NCI-H2029 treated with DMSO at 0.1 percent for 48 hours (cell line): ENCODE data around the gene TRAK2.
A peak's percentile ranks its signal among the peaks of the same experiment; 100 is the strongest.
"Not testable (repeated sequence)": the region's sequence is repeated elsewhere in the genome, so short reads cannot be mapped to it uniquely, and the experiment has no call there.

Experiments
- DNase-seq: peaks from one replicate; lab custom pipeline; 2025; lab: John Stamatoyannopoulos, UW

TRAK2 gene

GRCh38 chr2:201448701-201449100 is 2.6 kb downstream of the TRAK2 start:
- DNase-seq = no peak

DNA sequence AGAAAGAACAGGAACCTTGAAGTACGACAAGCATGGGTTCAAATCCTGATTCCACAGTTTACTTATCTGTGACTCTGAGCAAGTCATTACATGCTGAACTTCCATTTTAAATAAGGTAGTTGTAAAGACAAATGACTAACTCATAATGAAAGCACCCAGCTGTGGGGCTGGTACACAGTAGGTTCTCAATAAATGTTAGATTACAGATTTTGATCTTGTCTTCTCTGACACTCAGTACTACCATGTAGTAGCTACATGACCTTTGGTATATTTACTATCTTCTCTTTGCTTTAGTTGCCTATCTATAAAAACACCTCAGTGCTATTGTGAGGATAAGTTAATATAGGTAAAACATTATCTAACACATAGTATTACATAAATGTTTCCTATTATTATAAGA is 3.2 kb downstream of the TRAK2 start:
- no peak for DNase-seq

DNA sequence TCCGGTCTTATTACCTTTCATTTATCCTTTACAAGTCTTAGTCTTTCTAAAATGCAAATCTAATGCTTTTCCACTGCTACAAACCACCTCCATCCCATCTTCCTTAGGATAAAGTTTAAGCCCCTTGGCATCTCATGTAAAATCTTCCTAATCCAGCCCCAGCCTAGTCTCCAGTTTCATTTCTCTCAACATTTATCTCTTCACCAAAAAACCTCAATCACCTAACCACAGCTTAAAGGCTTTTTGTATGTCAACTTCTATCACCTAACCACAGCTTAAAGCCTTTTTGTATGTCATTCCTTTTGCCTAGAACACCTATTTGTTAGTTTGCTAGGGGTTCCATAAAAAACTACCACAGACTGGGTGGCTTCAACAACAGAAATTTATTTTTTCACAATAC is 4.2 kb downstream of the TRAK2 start:
- no peak for DNase-seq

GRCh38 chr2:201444746-201445465 is 6.4 kb downstream of the TRAK2 start:
- no peak for DNase-seq

DNA sequence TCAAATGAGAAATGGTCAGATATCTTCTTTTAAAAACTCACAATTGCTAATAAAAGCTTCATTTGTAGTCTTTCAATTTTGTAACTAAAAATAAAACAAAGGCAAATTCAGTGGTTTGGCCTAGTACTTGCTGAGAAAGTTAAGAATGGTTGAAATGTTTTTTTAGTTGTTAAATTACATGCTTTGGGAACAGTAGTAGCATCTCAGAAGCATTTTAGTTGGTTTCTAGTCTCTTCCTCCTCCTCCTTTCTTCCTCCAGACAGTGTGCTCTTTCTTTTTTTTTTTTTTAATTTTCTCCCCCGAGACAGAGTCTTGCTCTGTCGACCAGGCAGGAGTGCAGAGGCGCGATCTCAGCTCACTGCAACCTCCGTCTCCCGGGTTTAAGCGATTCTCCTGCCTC is 9.8 kb downstream of the TRAK2 start:
- no peak for DNase-seq

GRCh38 chr2:201440182-201440581 is 11.1 kb downstream of the TRAK2 start:
- peak; percentile 95 for DNase-seq

- DNase-seq = not testable (repeated sequence)
Measured at GRCh38 chr2:201439336-201439922, 11.8 kb downstream of the TRAK2 start.

- no peak for DNase-seq
Measured at GRCh38 chr2:201436141-201436540, 15.1 kb downstream of the TRAK2 start.

DNA sequence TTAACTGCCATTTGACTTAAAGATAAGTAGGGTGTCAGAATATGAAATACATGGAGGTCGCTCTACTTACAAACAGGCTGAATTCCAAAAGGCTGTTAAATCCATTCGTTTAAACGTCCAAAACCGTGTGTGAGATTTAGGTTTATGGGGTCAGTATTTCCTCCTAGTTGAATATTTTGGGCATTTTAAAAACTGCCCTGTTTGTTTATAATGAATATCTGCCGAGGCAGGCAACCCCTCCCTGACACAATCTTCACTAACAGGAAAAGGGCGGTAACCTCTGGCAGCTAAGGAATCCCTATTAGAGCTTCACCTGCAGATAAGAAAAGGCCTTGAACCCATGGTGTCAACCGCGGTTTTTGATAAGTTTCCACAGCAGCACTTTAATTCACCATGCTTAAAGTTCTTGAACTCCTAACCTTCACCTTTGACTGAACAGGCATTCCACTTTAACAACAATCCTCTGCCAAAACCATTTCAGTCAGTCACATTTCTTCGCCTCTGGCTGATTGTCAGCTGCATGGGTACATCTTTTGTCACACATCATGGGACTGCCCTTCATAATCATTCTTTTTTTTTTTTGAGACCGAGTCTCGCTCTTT is 17.8 kb downstream of the TRAK2 start:
- no peak for DNase-seq

DNA sequence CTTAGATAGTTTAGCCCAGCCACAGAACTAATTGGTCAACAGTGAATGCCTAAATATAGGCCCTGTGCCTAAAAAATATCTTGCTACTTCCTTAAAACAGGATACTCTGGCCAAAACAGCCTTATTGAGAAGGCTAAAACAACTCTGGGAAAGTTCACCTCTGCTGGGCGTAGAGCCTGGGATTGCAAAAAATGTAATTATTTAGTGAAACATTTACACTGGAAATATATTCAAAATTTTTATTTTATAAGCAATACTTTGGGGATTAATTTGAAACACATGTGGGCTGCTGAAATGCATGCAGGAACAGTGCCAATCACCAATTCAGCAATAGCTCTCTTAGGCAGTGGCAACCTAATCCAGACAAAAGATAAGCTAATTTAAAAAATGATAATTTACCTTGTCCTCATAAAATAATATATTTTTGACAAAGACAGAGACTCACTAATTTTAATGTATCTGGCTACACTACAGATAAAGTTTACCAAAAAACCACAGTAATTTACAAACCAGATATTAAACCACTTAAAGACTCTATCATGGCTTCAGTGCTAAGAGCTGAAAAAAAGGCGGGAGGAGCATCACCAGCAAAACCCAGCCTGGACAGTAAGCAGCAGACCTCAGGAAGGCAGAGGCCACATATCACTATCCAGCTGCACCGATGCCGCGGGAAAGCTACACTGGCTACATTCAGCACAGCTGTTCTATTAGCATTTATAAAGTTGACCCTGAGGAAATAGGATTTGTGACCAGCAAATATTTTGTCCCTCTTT is 18.5 kb downstream of the TRAK2 start:
- no peak for DNase-seq

- DNase-seq = no peak
Measured at GRCh38 chr2:201432038-201432620, 19.1 kb downstream of the TRAK2 start.

DNA sequence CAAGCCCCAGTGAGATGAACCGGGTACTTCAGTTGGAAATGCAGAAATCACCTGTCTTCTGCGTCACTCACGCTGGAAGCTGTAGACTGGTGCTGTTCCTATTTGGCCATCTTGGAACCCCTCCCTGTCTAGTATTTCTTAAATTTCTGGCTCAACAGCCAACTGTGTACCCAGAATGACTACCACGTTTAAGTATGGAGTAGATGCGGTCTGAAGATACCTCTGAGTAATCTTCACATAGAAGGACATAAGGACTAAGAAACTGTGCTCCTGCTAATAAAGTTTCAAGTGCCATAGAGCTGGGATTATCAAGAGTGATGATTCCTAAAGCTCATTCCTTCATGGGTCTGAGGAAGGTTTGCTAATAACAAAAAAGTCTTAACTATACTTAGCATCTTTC is 20.4 kb downstream of the TRAK2 start:
- no peak for DNase-seq

- DNase-seq = not testable (repeated sequence)
Measured at GRCh38 chr2:201430322-201430721, 20.9 kb downstream of the TRAK2 start.

DNA sequence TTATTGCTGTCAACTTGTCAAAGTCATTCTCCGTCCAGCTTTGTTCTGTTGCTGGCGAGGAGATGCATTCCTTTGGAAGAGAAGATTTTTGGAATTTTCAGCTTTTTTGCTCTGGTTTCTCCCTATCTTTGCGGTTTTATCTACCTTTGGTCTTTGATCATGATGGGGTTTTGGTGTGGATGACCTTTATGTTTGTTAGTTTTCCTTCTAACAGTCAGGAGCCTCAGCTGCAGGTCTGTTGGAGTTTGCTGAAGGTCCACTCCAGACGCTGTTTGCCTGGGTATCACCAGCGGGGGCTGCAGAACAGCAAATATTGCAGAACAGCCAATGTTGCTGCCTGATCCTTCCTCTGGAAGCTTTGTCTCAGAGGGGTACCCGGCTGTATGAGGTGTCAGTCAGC is 21.4 kb downstream of the TRAK2 start:
- DNase-seq = not testable (repeated sequence)

DNA sequence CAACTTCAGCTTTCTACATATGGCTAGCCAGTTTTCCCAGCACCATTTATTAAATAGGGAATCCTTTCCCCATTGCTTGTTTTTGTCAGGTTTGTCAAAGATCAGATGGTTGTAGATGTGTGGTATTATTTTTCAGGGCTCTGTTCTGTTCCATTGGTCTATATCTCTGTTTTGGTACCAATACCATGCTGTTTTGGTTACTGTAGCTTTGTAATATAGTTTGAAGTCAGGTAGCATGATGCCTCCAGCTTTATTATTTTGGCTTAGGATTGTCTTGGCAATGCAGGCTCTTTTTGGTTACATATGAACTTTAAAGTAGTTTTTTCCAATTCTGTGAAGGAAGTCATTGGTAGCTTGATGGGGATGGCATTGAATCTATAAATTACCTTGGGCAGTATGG is 22.9 kb downstream of the TRAK2 start:
- not testable (repeated sequence) for DNase-seq

DNA sequence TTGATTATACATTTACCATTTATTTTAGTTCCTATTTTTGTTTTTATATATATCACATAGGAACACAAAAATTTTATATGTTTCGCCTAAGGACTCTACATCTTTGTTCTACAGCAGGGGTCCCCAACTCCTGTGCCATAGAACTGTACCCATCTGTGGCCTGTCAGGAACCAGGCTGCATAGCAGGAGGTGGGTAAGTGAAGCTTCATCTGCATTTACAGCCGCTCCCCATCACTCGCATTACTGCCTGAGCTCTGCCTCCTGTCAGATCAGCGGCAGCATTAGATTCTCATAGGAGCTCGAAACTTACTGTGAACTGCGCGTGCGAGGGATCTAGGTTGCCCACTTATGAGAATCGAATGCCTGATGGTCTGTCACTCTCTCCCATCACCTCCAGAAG is 25.3 kb downstream of the TRAK2 start:
- no peak for DNase-seq

- DNase-seq = no peak
Measured at GRCh38 chr2:201420442-201421113, 30.7 kb downstream of the TRAK2 start.

DNA sequence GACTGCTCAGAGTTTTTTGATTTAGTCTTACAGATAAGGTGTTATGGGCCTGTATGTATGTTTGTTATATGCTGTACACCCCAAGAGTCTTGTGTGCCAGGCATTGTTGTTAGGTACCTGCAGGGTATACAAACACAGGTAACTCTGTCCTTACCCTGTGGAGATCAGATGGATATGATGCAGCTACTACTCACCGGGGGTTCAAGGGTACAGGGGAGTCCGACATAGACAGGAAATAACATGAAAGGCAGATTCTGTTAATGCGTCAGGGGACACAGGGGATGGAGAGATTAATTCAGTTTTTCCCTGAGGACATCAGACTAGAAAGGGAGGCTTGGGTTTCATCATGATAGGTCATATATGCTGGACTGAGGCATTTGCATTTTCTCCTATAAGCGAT is 31.3 kb downstream of the TRAK2 start:
- DNase-seq = no peak

DNA sequence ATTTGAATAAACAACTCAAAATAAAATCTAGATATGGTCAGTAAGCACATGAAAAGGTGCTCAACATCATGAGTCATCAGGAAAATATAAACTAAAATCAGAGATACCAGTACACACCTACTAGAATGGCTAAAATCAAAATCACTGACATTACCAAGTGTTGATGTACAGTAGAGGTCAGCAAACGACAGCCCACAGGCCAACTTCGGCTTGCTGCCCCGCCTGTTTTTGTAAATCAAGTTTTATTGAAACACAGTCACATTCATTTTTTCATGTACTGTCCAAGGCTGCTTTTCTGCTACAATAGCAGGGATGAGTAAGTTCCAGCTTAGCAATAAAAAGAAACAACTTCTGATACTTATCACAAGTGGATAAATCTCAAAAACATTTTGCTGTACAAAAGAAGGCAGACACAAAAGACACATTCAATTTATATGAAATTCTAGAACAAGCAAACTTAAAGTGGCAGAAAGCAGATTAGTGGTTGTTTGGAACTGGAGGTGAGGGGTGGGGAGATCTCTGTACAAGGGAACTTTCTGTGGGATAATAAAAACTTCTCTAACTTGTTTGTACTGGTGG is 32.1 kb downstream of the TRAK2 start:
- no peak for DNase-seq

DNA sequence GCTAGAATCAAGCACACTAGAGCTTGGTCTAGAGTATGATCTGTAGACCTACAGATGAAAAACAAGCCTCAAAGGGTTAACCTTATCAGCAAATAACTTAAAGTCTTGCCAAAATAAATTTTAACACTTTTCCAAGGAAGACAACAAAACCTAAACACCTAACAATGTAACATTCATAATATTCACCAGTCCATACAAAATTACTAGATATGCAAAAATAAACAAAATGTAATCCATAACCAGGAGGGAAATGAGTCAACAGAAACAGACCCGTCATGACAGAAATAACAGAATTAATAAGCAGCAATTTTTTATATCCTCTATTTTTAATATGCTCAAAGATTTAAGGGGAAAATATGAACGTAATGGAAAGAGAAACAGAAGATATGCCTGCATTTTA is 36.1 kb downstream of the TRAK2 start:
- no peak for DNase-seq
